HUES48 (cell line): ENCODE results near the gene SLC16A14.
"Not testable (repeated sequence)": the region's sequence is repeated elsewhere in the genome, so short reads cannot be mapped to it uniquely, and the experiment has no call there.

Experiments used
- H3K27ac ChIP-seq: one replicate; pipeline ENCODE4 v1.7.0; 2013; ENCODE audit warnings: low read depth, low read length, inconsistent platforms
- H3K27me3 ChIP-seq: 2 replicates; pipeline ENCODE4 v1.6.1; 2013; ENCODE audit warnings: mild to moderate bottlenecking, low read length; ENCODE audit not compliant: control insufficient read depth, insufficient read depth
- H3K36me3 ChIP-seq: 2 replicates; pipeline ENCODE4 v1.6.1; 2013; ENCODE audit warnings: low read length; ENCODE audit not compliant: control insufficient read depth, insufficient read depth
- H3K4me1 ChIP-seq: 2 replicates; pipeline ENCODE4 v1.6.1; 2013; ENCODE audit warnings: mild to moderate bottlenecking, low read length; ENCODE audit not compliant: control insufficient read depth, insufficient read depth
- H3K4me3 ChIP-seq: 2 replicates; pipeline ENCODE4 v1.5.1; 2013; ENCODE audit warnings: mild to moderate bottlenecking, low read depth, low read length
- H3K9ac ChIP-seq: 2 replicates; pipeline ENCODE4 v1.6.1; 2013; ENCODE audit warnings: mild to moderate bottlenecking, low read depth, low read length, moderate library complexity
- H3K9me3 ChIP-seq: 2 replicates; pipeline ENCODE4 v1.6.1; 2013; ENCODE audit warnings: low read length; ENCODE audit not compliant: control insufficient read depth, insufficient read depth

SLC16A14 gene, protein sequence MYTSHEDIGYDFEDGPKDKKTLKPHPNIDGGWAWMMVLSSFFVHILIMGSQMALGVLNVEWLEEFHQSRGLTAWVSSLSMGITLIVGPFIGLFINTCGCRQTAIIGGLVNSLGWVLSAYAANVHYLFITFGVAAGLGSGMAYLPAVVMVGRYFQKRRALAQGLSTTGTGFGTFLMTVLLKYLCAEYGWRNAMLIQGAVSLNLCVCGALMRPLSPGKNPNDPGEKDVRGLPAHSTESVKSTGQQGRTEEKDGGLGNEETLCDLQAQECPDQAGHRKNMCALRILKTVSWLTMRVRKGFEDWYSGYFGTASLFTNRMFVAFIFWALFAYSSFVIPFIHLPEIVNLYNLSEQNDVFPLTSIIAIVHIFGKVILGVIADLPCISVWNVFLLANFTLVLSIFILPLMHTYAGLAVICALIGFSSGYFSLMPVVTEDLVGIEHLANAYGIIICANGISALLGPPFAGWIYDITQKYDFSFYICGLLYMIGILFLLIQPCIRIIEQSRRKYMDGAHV

GRCh38 chr2:230068651-230069055 is at the start of gene SLC16A14:
Gene SLC16A14, minus strand, starts transcription at chr2:230068924. Its CDS starts 9,572 bp downstream, at chr2:230059352.
- peak within 1 kb of the TSS; percentile 72 for H3K4me3 ChIP-seq
- no peaks in the 10 kb centered on the region for H3K9me3 ChIP-seq
- H3K36me3 ChIP-seq, result no peaks in the 10 kb centered on the region
- H3K27me3 ChIP-seq, result peaks cover 31% of the 10 kb centered on the region
- no peak within 1 kb of the TSS for H3K27ac ChIP-seq
- H3K4me1 ChIP-seq, result 0 out of 2 replicates have a peak, but pooled peaks cover 3% of the 10 kb centered on the region
- peak within 1 kb of the TSS; percentile 52; the same call in 1 of the 2 replicates for H3K9ac ChIP-seq

- no peak overlapping the region for H3K9ac ChIP-seq
- H3K27ac ChIP-seq, result no peak overlapping the region
These were observed 38.0 kb upstream of the SLC16A14 start for GRCh38 chr2:230106771-230107170.

DNA sequence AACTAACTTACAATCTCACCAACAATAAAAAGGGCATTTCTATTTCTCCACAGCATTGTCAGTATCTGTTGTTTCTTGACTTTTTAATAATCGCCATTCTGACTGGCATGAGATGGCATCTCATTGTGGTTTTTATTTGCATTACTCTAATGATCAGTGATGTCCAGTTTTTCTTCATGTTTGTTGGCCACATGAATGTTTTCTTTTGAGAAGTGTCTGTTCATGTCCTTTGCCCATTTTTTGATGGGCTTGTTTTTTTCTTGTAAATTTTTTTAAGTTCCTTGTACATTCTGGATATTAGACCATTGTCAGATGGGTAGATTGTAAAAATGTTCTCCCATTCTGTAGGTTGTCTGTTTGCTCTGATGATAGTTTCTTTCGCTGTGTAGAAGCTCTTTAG is 33.2 kb upstream of the SLC16A14 start:
- H3K27me3 ChIP-seq, H3K4me1 ChIP-seq, H3K9me3 ChIP-seq, H3K36me3 ChIP-seq, H3K9ac ChIP-seq, H3K27ac ChIP-seq, H3K4me3 ChIP-seq: not testable (repeated sequence)

More at GRCh38 chr2:230106771-230107170, 38.0 kb upstream of the SLC16A14 start:
- Histone ChIP-seq H3K27me3 (no peaks in the 10 kb centered on the region), H3K9me3 (no peaks in the 10 kb centered on the region), H3K4me1 (no peaks in the 10 kb centered on the region), H3K36me3 (no peaks in the 10 kb centered on the region), H3K4me3 (no peak overlapping the region)

DNA sequence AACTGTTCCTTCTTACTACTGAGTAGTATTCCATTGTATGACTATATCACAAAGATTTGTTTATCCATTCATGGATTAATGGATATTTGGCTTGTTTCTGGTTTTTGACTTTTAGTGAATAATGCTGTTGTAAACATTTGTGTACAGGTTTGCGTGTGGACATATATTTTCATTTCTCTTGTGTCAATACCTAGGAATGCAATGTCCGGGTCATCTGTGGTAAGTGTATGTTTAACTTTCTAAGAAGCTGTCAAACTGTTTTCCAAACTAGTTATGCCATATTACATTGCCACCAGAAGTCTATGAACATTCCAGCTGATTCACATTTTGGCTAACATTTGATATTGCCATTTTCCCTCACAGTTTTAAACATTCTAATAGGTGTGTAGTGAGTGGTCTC is 29.1 kb upstream of the SLC16A14 start:
- no peaks in the 10 kb centered on the region for H3K4me1 ChIP-seq
- H3K4me3 ChIP-seq, result no peak overlapping the region
- H3K36me3 ChIP-seq, result no peaks in the 10 kb centered on the region
- H3K9me3 ChIP-seq, result no peaks in the 10 kb centered on the region; the same call in 1 of the 2 replicates
- H3K27ac ChIP-seq, result no peak overlapping the region
- H3K27me3 ChIP-seq, result no peaks in the 10 kb centered on the region
- no peak overlapping the region for H3K9ac ChIP-seq

DNA sequence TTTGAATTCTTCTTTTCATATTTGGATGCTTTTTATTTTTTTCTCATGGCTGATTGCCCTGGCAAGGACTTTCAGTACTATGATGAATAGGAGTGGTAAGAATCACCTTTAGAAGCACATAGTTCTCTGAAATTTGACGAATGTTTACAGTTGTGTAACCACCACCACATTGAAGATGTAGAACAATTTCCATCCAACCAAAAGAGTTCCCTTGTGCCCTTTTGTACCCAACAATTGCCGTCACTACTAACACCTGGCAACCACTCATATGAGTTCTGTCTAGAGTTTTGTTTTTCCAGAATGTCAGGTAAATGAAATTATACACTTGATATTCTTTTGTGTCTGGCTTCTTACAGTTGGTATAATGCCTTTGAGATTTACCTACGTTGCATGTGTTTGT is 28.7 kb upstream of the SLC16A14 start:
- no peaks in the 10 kb centered on the region for H3K36me3 ChIP-seq
- H3K27ac ChIP-seq, result no peak overlapping the region
- no peak overlapping the region for H3K4me3 ChIP-seq
- no peak overlapping the region for H3K9ac ChIP-seq
- no peaks in the 10 kb centered on the region for H3K27me3 ChIP-seq
- H3K4me1 ChIP-seq, result no peaks in the 10 kb centered on the region
- no peaks in the 10 kb centered on the region; the same call in 1 of the 2 replicates for H3K9me3 ChIP-seq

DNA sequence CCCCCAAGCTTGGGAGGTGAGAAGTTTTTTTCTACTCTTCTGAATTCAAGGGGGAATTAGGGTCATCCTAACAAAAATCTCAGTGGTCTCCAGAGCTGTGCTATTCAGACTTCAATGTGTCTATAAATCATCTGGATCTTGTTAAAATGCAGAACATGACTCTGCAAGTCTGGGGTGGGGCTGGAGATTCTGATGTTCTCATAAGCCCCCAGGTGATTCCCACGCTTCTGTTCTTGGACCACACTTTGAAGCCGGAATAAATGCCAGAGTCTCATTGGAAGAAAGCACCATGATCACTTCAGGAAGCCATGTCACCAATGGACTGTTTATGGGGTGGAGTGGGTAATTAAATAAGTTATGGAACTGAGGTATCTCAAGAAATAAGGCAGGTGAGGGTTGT is 22.2 kb upstream of the SLC16A14 start:
- Histone ChIP-seq H3K36me3 (no peaks in the 10 kb centered on the region), H3K4me1 (no peaks in the 10 kb centered on the region), H3K9ac (no peak overlapping the region), H3K27ac (no peak overlapping the region), H3K4me3 (no peak overlapping the region), H3K9me3 (no peaks in the 10 kb centered on the region; the same call in 1 of the 2 replicates), H3K27me3 (no peaks in the 10 kb centered on the region)

GRCh38 chr2:230085201-230085600 is 16.5 kb upstream of the SLC16A14 start:
- Histone ChIP-seq H3K27me3 (no peaks in the 10 kb centered on the region), H3K27ac (no peak overlapping the region), H3K9me3 (no peaks in the 10 kb centered on the region), H3K36me3 (no peaks in the 10 kb centered on the region), H3K4me1 (peaks cover 7% of the 10 kb centered on the region; the same call in 1 of the 2 replicates), H3K4me3 (no peak overlapping the region), H3K9ac (no peak overlapping the region)

GRCh38 chr2:230077851-230078547 is 9.3 kb upstream of the SLC16A14 start:
- Histone ChIP-seq H3K4me3 (no peak overlapping the region), H3K27ac (no peak overlapping the region), H3K9ac (no peak overlapping the region), H3K36me3 (no peaks in the 10 kb centered on the region), H3K27me3 (no peaks in the 10 kb centered on the region), H3K4me1 (no peaks in the 10 kb centered on the region), H3K9me3 (no peaks in the 10 kb centered on the region)

- Histone ChIP-seq H3K9ac (no peak overlapping the region), H3K4me1 (no peaks in the 10 kb centered on the region), H3K27ac (no peak overlapping the region), H3K36me3 (no peaks in the 10 kb centered on the region), H3K9me3 (no peaks in the 10 kb centered on the region), H3K27me3 (no peaks in the 10 kb centered on the region), H3K4me3 (no peak overlapping the region)
These were observed 8.1 kb upstream of the SLC16A14 start for GRCh38 chr2:230076819-230077218.

GRCh38 chr2:230075988-230076631 is 7.4 kb upstream of the SLC16A14 start:
- Histone ChIP-seq H3K4me1 (no peaks in the 10 kb centered on the region), H3K9ac (no peak overlapping the region), H3K27me3 (no peaks in the 10 kb centered on the region), H3K9me3 (no peaks in the 10 kb centered on the region), H3K4me3 (no peak overlapping the region), H3K27ac (no peak overlapping the region), H3K36me3 (no peaks in the 10 kb centered on the region)
